ENCODE measurements around the gene ARHGEF3.

Gene ARHGEF3, protein sequence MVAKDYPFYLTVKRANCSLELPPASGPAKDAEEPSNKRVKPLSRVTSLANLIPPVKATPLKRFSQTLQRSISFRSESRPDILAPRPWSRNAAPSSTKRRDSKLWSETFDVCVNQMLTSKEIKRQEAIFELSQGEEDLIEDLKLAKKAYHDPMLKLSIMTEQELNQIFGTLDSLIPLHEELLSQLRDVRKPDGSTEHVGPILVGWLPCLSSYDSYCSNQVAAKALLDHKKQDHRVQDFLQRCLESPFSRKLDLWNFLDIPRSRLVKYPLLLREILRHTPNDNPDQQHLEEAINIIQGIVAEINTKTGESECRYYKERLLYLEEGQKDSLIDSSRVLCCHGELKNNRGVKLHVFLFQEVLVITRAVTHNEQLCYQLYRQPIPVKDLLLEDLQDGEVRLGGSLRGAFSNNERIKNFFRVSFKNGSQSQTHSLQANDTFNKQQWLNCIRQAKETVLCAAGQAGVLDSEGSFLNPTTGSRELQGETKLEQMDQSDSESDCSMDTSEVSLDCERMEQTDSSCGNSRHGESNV

DNA sequence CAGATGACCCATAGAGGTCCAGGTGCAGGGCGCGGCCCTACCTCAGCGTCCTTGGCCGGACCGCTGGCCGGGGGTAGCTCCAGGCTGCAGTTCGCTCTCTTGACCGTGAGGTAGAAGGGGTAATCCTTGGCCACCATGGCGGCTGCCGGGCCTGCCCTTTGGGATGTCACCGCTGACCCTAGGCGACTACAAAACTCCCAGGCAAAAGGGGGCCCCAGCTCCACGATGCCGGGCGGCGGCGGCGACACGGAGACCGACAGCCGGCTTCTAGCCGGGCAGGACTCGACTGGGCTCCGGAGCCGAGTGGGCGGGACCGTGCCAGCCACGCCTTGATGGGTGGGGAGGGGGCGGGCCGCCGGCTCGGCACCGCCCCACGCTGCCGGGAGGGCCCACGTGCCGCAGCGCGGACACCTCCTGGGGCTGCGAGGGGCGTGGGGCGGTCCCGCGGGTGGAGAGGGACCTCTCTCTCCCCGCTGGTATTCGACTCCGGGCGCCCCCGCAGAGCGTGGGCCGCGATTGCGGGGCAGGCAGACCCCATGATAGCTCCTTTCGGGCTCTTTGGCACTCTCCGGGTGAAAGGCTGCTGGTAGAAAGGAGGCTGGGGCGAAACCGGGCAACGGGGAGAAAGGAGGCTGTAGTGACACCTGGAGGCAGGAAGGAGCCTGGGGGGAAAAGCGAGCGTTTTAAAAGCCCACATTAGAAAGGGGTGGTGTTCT lies at the start of gene ARHGEF3:
ARHGEF3 (minus strand) TSS at position 288 of the 716 bp plus-strand sequence; CDS start at position 137, 151 bp downstream.
- DNase-seq (ENCODE audit: low read depth), result peak; percentile 66

GRCh38 chr3:56849698-56850097 lies 47.9 kb upstream of the ARHGEF3 start:
- no peak for DNase-seq (ENCODE audit: low read depth)

DNA sequence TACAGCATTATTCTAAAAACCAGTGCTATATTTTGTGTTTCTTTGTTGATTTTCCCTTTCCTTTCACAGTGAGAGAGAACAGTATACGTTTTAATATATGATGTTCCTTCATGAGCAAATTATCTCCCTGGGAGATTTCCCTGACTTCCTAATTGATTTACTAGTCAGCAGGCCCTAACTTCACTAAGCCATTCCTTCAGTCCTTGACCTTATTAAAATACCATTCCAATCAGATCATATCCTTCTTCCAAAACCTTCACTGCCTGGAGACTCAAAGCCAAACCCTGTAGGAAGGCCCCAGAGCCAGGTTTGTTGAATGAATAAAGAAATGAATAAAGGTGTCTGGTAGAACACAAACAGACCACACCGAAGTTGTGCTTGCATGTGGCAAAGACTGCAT lies 43.8 kb upstream of the ARHGEF3 start:
- no peak for DNase-seq (ENCODE audit: low read depth)

GRCh38 chr3:56844536-56844935 lies 42.8 kb upstream of the ARHGEF3 start:
- DNase-seq (ENCODE audit: low read depth), result no peak

GRCh38 chr3:56839784-56840715 lies 38.3 kb upstream of the ARHGEF3 start:
- DNase-seq (ENCODE audit: low read depth), result peak; percentile 42

- DNase-seq (ENCODE audit: low read depth), result no peak
Observed at GRCh38 chr3:56838448-56838847, 36.7 kb upstream of the ARHGEF3 start.

GRCh38 chr3:56837196-56837955 lies 35.6 kb upstream of the ARHGEF3 start:
- no peak for DNase-seq (ENCODE audit: low read depth)

- no peak for DNase-seq (ENCODE audit: low read depth)
Observed at GRCh38 chr3:56836276-56837163, 34.8 kb upstream of the ARHGEF3 start.

- no peak for DNase-seq (ENCODE audit: low read depth)
Observed at GRCh38 chr3:56835650-56836227, 34.0 kb upstream of the ARHGEF3 start.

GRCh38 chr3:56833536-56833935 lies 31.8 kb upstream of the ARHGEF3 start:
- DNase-seq (ENCODE audit: low read depth), result no peak

- no peak for DNase-seq (ENCODE audit: low read depth)
Observed at GRCh38 chr3:56833022-56833421, 31.3 kb upstream of the ARHGEF3 start.

- DNase-seq (ENCODE audit: low read depth), result no peak
Observed at GRCh38 chr3:56831572-56831971, 29.8 kb upstream of the ARHGEF3 start.

- DNase-seq (ENCODE audit: low read depth), result no peak
Observed at GRCh38 chr3:56830884-56831283, 29.1 kb upstream of the ARHGEF3 start.

DNA sequence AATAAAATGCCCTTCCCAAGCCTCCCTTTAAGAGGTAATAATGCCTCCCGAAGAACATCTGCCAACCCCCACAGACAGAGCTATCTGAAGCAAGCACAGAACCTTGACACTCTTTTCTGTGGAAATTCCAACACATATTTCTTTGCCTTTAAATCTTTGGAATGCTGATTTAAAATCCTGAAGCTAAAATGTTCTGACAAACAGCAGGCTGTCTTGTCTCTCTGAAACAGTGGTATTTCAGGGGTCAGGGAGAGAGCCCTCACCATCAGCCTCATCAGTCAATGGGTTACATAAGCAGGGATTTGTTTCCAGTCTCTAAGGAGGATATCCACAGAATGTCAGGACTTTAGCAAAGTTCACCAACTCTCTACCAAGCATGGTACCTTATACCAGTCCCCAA lies 27.8 kb upstream of the ARHGEF3 start:
- no peak for DNase-seq (ENCODE audit: low read depth)

DNA sequence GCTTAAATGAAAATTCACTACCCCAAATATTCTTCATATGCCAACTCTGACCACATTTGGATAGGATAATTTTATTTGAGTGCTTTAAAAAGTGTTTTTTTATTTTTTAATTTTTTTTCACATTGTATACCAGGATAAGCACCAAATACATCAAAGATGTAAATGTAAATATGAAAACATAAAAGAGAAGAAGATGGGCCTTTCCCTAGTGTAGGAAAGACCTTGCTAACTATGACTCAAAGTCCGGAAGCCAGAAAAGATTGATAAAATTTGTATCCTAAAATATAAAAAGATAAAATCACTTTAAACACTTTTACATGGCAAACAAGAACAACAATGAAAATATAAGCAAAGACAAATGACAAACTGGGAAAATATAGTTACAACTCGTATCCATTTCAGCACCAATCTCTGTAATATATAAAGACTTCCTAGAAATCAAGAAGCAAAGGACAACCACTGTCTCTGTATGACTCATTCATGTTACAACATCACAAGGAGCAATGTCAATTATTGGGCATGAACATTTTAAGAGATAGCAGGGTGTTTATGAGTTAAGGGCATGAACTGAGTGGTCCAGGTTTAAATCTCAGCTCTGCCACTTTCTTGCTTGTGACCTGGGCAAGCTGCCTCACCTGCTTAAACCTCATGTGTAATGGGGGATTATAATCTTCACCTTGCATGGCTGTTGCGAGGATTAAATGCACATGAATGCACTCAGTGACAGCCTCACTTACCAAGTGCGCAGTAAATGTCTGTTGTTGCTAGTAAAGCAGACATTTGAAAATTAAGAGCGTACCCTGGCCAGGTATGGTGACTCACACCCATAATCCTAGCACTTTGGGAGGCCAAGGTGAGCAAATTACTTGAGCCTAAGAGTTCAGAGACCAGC lies 25.3 kb upstream of the ARHGEF3 start:
- DNase-seq (ENCODE audit: low read depth), result no peak

GRCh38 chr3:56825567-56826438 lies 24.1 kb upstream of the ARHGEF3 start:
- DNase-seq (ENCODE audit: low read depth), result no peak

DNA sequence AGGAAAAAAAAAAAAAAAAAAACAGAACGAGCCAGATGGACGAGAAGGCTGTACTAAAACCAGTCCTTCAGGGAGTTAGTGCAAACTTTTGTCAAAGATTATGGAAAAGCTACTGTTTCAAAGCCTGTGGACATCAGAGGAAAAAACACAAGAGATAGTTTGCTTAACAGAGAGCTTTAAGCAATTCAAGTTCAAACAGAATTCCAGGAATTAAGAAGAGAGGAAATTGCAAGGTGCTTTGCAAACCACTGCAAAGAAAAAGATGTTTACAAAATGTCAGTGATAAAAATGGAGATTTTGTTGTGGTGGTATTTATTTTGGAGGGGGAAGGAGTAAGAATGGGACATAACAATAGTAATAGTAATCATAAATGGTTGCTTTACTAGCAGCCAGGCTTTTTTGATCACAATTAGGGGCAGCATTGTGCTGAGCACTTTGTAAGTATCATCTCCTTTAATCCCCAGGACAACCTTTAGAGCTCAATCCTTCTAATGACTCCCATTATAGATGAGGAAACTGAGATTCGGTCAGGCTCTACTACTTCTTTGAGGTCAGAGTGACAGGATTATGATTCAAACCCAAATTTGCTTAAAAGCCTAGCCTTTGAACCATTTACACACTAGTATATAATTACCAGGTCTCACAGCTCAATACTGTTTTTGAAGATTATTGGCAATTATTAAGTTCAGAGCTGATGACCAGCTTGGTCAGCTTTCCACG lies 22.4 kb upstream of the ARHGEF3 start:
- no peak for DNase-seq (ENCODE audit: low read depth)
